Fibroblast of skin of left quadriceps (primary cell): ENCODE data around the gene TCERG1.

Experiments
- DNase-seq, 2 experiments: peaks; one replicate each; pipeline ENCODE4 v3.0.0-alpha.2; 2013; ENCODE audit warnings: low read depth in 2 of 2

TCERG1 gene

DNA sequence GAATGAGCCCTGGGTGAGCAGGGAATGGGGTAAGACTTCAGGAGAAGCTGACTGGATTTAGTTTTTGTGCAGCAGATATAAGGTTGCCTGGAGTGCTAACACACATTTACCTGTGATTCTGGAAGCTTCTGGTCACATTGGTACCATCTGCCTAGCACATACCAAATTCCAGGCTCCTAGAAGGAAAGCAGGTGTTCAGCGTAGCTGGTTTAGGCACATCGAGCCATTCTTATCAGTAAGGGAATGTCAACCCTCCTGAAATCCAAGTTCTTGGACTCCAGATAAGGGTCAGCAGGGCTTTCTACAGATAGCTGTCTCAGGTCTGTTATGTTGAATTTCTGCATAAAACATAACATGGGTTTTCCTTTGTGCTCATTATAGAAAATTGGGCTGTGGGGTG, 10.3 kb downstream of the TCERG1 start:
- no peak for DNase-seq

DNA sequence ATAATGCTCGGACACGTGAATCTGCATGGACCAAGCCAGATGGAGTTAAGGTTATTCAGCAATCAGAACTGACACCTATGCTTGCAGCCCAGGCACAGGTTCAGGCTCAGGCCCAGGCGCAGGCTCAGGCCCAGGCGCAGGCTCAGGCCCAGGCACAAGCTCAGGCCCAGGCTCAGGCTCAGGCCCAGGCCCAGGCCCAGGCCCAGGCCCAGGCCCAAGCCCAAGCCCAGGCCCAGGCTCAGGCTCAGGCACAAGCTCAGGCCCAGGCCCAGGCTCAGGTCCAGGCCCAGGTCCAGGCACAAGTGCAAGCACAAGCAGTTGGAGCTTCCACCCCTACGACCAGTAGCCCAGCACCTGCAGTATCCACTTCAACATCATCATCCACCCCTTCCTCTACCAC, 11.8 kb downstream of the TCERG1 start:
- DNase-seq: no peak

- DNase-seq: peak; percentile 21 to 23
These were observed 14.2 kb downstream of the TCERG1 start for GRCh38 chr5:146461319-146461718.

DNA sequence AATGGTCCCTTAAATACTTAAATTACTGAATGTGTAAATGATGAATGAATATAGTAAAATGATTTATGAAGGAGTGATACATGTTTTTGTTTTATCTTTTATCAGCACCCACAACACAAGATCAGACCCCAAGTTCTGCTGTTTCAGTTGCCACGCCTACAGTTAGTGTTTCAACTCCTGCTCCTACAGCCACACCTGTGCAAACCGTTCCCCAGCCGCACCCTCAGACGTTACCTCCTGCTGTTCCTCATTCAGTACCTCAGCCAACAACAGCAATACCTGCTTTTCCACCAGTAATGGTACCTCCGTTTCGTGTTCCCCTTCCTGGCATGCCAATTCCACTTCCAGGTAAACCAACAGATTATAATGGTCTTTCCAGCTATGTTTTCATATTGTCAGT, 16.3 kb downstream of the TCERG1 start:
- no peak for DNase-seq

DNA sequence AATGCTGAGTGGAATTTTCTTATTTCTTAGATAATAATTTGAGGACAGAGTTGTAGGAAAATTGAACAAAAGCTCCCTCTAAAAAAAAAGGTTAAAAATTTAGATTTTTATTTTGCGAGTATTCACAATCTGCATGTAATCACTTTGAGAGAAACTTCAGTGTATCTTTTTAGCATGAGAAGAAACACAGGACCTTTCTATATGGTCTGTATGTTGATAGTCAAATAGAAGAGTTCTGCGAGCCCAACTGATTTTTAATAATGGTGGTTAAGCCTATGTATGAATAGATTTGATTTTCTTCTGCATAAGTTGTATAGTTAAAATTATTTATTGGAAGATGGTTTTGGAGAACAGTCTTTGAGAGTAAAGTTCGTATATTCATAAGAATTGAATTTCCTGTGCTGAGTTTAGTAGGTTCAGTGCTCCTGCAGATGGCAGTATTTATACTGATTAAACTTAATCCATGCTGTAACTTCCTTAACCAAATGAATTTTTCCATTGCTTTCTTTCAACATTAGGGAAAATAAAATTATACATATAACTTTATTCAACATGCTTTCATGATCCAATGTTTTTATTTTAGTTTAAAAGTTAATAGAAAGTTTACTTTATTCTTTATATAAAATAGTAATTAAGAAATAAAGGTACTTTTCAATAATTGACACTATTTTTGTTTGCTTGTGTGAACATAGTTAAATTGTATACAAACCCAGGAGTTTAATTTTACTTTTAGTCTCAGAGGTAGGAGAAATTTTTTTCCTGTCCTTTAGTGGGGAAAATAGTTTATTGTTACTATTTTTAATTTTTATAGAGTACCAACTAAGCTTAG, 19.6 kb downstream of the TCERG1 start:
- DNase-seq: no peak

DNA sequence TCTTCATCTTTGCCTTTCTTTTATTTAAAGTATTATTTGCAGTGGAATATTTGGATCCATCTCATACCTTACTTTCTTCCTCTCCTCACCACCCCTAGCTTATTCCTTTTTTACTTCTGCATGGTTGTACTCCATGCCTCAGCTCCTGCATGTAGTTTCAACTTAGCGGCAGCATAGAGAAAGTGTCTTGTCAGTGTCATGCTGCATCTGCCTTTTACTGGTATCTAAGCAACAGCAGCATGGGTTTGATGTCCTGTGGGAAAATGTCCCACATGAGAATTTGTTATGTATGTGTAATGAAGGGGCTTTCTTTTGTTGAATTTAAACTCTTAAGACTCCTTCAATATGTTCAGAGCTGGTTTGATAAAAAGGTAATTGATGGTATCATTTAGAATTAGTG, 20.6 kb downstream of the TCERG1 start:
- no peak for DNase-seq

- DNase-seq: no peak
These were observed 26.9 kb downstream of the TCERG1 start for GRCh38 chr5:146474065-146474464.

DNA sequence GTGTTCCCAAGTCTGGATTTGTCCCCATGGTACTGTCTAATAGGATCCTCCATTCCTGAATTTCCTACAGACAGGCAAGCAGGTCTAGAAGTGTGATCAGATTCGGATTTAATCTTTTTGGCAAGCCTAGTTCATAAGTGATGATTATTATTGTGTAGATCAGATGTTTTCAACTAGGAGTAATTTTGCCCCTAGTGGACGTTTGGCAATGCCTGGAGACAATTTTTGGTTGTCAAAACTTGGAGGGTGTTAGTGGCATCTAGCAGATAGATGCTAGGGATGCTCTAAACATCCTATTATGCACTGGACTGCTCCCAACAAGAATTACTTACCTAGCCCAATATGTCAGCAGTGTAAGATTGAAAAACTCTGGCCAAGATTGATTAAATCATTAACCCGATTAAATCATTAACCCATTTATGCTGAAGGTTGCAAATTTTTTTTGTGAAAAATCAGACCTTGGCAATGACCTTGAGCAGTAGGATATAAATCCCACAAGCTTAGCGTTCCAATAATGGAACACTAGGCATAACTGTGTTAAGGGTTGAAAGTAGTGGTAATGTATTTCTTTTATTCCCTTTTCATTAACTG, 28.2 kb downstream of the TCERG1 start:
- DNase-seq: no peak

DNA sequence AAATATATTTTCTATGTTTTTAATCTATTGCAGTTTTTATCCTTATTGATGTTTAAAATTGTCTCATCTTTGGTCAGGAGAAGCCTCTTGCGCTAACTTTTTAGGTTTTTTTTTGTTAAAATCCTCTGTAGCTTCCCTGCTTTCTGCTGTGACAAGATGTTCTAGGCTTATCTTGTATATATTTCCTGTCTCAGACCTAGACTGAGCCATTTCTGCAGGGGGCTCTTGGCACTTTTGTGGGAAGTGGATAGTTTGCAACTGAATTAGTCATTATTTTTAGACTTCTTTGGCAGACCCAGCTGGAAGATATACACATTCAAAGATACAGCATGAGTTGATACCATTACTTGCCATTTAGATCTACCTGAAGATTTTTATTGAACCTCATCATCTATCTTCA, 28.8 kb downstream of the TCERG1 start:
- no peak for DNase-seq

DNA sequence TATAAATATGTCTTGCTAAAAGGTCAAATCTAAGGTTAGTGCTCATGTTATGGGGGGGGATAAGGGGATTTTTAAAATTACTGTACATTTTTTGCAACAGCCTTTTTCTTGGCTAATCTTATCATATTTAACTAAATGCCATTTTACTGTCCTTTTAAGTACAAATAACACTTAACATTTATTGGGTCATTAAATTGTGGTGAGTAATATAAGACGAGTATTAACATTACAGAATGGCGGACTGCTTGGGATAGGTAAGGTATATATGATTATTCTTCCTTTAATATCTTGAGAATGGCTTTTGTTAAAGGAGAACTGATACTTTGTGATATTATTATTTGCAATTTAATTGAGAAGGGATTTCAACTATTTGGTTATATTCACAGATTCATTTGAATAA, 35.6 kb downstream of the TCERG1 start:
- DNase-seq: no peak

DNA sequence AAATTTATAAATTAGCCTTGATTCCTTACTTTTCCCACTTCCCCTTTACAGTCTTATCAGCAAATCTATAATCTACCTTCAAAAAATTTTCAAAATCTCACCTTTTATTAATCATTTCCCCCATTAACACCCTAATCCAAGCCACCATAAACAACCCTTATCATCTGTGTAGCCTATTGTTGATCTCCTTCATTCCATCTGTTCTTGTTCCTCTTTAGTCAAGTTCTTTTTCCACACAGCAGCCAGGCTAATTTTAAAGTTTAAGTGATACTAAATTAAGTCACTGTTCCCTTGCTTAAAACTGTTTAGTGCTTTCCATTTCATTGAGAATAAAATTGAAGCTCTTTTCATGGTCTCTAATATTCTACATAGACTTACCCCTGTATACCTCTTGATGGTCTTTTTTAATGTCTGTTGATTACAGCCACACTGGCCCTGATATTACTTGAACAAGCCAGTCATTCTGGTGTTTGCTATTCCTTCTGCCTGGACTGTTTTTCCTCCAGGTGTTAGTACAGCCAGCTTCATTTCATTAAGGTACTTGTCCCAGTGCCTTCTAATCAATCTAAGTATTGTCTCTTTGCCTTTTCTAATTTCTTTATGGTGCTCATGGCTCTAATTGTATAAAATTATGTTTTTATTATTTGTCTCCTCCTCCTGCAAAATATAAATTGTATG, 37.7 kb downstream of the TCERG1 start:
- DNase-seq: no peak

GRCh38 chr5:146490089-146490843, 43.1 kb downstream of the TCERG1 start:
- DNase-seq: no peak

DNA sequence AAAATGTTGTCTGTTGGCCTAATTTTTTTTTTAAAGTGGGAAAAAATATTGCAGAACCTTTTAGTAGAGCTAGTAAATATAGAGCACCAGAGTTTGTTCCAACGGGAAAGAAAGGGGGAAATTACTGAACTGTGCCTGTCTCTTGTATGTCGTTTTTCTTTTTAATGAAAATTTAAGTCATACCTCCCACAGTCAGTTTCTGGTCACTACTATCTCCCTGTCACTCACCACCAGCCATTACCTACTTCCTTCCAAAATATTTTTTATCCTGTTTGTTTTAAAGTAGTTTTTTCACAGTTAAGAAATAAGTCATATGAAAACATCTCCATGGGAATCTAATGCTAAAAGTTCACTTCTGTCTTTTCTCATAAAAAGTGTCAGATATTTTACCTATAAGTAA, 47.5 kb downstream of the TCERG1 start:
- no peak for DNase-seq

- no peak for DNase-seq
These were observed 52.5 kb downstream of the TCERG1 start for GRCh38 chr5:146499680-146500079.

DNA sequence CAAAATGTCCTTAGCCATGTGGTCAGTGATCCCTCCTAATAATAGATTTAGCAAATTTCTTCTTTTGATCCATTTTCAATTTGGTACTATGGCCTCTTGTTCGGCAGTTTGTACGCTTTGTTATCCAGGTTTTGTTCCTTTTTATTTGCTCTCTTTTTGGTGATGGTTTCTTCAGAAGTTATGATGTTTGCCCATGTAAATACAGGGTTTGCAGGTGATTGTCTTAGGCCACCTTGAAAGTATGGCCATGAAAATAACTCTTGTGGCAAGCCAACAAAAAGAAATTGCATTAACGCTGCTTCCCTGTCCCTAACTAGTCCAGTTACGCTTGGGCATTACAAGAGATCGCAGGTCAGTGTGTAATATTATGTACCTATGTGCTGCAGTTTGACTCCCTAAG, 60.3 kb downstream of the TCERG1 start:
- DNase-seq: no peak

DNA sequence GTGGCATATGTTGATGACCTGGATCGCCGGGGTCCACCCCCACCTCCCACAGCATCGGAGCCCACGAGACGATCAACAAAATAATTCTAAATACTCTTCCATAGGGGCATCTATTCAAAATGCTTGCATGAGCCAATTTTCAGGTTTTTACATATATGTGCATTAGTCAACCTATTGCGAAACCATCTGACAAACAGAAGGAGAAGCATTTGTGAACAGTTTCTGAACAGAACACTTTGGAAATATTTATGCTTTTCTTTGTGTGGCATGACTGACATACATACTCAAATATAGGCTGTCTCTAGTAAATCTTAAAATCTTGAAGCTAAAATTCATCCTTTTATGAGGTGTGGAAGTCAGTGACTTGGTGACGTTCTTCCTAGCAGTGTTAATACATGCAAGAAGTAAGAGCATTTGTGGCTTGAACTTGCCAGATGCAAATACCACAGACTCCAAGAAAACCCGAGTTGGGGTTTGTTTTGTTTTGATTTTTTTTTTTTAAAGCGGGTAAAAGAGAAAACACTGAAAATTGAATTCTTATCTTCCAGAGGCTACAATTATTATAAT, 63.5 kb downstream of the TCERG1 start:
- DNase-seq: peak; percentile 16 to 18

DNA sequence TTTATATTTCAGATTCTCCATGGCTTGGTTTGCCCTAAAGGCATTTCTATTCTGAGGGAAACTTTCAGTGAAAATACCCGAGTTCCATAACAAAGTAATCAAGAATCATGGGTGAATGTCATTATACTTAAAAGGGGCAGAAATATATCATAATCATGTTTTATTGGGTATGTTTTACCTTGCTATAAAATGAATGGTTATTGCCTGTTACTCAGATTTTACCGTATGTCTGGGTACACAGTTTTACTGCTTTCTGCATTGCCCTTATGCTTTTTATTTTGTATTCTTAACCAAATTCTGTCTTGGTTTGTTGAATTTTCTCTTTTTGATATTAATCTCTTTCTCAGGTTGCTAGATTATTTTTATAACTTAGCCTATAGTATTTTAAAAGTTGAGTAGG, 66.3 kb downstream of the TCERG1 start:
- no peak for DNase-seq

DNA sequence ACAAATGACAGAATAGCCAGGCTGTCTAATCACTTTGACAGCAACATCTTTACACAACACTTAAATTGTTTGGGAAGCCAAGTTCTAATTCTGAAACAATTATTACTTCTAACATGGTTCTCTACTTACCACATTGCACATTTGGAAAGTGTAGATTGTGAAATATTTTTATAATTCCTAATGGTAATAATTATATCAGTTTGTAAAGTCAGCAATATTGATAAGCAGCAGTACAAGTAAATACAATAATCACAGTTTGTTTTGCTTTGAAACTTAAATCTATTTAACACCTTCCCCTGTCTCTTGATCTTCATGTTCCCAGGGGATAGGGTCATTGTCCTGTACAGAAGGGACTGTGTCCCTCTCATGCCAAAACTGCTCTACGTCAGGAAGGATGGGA, 67.4 kb downstream of the TCERG1 start:
- DNase-seq: no peak

DNA sequence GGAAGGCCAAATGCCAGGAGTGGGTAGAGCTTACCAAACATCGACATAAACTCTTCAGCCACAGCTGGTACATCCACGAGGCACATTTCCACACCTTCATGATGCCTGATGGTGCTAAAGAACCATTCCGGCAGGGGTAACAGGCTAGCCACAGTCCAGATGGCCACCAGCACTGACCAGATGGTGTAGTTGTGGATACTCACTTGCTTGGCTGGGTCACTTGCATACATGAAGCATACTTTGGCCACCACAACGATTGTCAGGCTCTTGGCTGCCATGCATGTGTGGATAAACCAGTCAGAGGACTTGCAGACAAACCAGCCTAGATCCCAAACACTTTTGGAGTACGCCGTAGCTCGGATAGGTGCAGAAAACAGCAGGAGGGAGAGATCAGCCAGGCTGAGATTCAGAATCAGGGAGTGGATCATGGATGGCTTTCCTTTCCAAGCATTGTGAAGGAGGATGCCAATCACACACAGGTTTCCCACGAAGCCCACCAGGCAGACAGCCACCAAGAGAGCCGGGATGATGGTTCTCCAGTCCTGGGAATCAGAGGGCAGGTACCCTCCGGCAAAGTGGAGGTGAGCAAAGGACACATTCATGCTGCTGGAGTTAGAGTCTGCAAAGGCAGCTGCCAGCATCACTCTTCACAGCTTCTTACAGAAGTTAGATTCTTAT, 68.5 kb downstream of the TCERG1 start:
- DNase-seq: no peak

DNA sequence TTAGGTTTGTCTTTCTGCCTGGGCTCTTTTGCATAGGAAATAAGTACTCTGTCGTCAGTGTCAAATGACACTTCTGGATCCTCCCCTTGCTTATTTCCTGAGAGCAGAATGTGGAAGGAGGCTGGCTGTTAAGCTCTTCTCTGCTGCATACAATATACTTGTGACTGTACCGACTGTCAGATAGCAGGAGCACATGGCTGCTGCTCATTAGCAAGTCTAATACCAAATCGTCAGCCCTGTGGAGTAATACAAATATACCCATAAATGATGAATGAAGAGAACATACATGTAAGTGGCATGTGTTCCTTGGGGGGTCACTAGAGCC, 69.0 kb downstream of the TCERG1 start, which contains the start of gene GPR151:
Gene GPR151 (minus strand): TSS at position 40 of the 325 bp plus-strand sequence. CDS start 77 bp downstream, outside the sequence.
- no peak for DNase-seq

DNA sequence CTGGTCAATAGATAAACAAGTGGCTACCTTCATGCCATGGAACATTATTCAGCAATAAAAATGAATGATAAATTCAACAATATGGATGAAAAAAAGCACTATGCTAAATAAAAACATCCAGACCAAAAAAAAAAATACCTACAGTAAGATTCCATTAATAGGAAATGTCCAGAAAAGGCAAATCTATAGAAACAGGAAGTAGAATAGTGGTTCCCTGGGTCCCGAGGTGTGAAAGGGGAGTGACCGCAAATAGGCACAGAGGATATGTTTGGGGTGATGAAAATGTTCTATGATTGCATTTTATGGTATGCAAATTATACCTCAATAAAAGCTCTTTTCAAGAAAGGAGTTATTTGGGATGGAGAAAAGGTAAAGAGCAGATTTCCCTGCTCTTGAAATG, 72.4 kb downstream of the TCERG1 start:
- no peak for DNase-seq
